HG02571 (cell line): ENCODE results near the gene POLA1.

Experiments used
- ATAC-seq: cut with Tn5 transposase; IDR thresholded peaks from one replicate; pipeline ENCODE4 v1.9.1; 2021; ENCODE audit warnings: mild to moderate bottlenecking, moderate library complexity; ENCODE audit not compliant: unreplicated experiment

POLA1 gene

DNA sequence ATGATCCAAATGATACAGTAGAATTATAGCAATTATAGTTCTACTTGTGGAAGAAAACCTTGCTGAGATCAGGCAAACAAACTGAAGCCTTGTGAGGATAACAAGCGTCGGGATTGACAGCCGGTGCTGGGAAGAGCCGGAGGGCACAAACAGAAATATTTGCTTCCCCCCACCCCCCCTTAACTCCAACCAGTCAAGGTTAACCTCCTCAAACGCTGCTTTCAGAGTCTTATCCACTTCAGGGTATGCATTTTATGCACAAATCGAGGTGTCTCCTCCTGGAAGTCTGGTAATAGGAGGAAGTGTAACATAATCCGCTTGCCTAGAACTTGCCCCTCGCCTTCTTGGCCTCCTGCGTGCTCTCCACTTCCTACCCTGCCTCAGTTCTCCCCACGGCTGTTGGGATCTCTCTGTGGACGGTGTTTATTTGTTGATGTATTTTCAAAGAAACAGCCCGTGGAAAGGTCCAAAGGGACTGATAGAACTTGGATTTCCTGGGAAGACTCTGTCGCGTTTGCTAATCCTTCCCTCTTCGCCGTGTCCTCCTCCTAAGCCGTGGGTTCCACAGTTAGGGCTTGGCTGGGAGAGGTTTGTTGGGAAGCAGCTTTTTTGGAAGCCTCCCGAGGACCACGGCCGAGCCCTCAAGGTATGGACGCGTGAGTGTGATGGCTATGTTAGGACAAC is 326.1 kb downstream of the POLA1 start:
- no peak for ATAC-seq

- peak; percentile 25 for ATAC-seq
Observed at GRCh38 chrX:25020391-25020904, 326.7 kb downstream of the POLA1 start.

DNA sequence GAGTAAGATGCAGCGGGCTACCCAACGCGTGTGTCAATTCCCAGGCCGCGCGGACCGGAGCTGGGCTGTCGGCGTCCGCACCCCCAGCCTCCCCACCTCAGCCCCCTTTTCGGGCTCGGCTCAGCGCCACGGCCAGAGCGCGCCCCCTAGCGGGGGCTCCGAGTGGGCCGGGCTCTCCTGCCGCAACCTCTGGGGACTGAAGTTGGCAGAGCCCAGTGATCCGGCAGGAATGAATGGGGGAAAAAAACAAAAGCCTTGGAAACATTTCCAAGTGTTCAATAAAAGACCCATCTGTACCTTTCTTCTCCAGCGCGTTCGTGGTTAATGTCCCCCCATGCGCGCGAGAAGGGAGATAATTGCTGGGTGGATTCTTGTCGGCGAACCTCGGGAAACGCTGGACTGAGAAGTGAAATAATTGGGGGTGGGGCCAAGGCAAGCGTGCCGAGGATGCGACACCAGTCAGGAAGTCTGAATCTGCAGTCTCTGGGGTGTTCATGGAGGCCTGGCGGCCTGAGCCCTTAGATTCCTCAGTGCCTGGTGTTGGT is 327.3 kb downstream of the POLA1 start:
- peak; percentile 59 for ATAC-seq

GRCh38 chrX:25022499-25023325 is 329.0 kb downstream of the POLA1 start:
- no peak for ATAC-seq

- ATAC-seq: no peak
Observed at GRCh38 chrX:25023908-25024307, 330.2 kb downstream of the POLA1 start.

DNA sequence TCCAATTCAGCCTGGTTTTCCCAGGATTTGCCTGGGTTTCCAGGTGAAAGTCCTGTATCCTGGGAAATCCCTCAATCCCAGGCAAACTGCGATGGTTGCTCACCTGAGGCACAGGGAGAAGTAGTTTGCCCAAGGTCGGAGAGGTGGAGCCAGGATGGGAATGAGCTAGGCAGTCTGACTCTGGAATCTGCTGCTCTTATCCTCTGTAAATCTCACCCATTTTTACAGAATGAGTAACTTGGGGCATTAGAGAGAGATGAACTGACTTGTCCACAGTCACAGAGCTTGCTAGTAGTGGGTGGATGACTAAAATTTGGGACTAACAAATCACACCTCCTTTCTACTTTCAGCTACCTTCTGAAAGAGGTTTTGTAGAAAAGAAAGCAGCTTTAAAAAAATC is 331.9 kb downstream of the POLA1 start:
- no peak for ATAC-seq

DNA sequence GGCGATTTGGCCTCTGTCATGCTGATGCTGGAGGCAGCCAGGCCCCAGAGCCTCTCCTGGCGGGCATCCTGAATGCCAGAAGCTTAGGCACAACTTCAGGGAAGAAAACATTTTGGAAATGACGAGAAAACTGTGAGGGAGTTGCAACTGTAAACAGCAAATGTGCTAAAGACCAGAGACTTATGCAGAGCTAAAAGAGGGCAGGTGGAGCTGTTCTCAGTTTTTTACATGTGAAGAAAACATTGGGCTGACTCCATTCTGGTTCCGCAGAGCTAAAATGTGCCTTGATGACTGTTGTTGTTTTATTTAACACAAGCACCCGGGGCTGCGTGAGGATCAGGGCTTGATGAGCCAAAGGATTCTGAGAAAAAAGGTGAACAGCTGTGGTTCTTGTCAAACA is 332.9 kb downstream of the POLA1 start:
- ATAC-seq: no peak

- no peak for ATAC-seq
Observed at GRCh38 chrX:25028726-25029125, 335.0 kb downstream of the POLA1 start.

GRCh38 chrX:25029288-25029825 is 335.6 kb downstream of the POLA1 start:
- ATAC-seq: no peak

DNA sequence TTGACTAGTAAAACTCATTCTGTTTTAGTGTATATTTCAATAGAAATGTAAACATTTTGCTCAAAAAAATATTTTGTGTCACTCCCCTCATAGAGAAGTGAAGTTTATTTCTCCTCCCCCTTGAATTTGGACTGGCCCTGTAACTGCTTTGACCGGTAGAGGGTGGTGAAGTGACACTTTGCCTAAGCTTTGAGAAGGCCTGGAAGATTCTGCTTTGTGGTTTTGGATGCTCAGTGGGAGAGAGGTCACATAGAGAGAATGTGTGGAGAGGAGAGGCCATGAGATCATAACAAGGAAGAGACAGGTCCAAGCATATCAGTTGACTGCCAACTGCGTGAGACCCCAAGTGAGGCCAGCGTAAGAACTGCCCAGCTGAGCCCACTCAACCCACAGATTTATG is 341.2 kb downstream of the POLA1 start:
- no peak for ATAC-seq

DNA sequence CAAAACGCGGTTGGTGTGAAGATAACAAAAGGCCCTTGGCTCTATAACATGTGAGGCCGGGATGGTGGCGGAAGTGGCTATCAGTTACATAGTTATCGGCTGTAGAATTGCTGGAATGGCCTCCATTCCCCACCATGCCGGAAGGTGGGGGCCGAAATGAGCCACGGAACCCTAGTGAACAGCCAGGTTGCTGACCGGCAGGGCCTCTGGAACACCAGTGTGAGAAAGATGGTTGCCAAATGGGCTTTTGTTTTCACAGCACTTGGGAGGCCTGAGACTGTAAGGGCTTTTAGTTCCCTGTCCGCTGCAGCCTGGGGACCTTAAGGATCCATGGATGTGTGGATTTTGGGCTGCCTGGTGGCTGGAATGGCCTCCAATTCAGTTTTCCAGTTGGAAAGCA is 345.3 kb downstream of the POLA1 start:
- ATAC-seq: no peak

GRCh38 chrX:25043192-25043591 is 349.5 kb downstream of the POLA1 start:
- no peak for ATAC-seq
